ENCODE measurements around the gene OPRL1.

The OPRL1 gene

GRCh38 chr20:64042054-64042781 lies 37.7 kb upstream of the OPRL1 start:
- DNase-seq (ENCODE audit: low spot score): no peak

- no peak for DNase-seq (ENCODE audit: low spot score)
Measured at GRCh38 chr20:64043768-64044167, 36.1 kb upstream of the OPRL1 start.

GRCh38 chr20:64044484-64045247 lies 35.2 kb upstream of the OPRL1 start:
- DNase-seq (ENCODE audit: low spot score): no peak

- no peak for DNase-seq (ENCODE audit: low spot score)
Measured at GRCh38 chr20:64045346-64046011, 34.4 kb upstream of the OPRL1 start.

- no peak for DNase-seq (ENCODE audit: low spot score)
Measured at GRCh38 chr20:64047046-64047389, 32.9 kb upstream of the OPRL1 start.

- no peak for DNase-seq (ENCODE audit: low spot score)
Measured at GRCh38 chr20:64047968-64048401, 31.9 kb upstream of the OPRL1 start.

- DNase-seq (ENCODE audit: low spot score): no peak
Measured at GRCh38 chr20:64048402-64049044, 31.4 kb upstream of the OPRL1 start.

GRCh38 chr20:64049060-64049877 lies 30.6 kb upstream of the OPRL1 start, which contains the start of gene SOX18:
Gene SOX18 (minus strand): TSS chr20:64049639. CDS start chr20:64049516, 123 bp downstream.
- no peak for DNase-seq (ENCODE audit: low spot score)

- no peak for DNase-seq (ENCODE audit: low spot score)
Measured at GRCh38 chr20:64049878-64050260, 30.0 kb upstream of the OPRL1 start.

- DNase-seq (ENCODE audit: low spot score): no peak
Measured at GRCh38 chr20:64050261-64051032, 29.4 kb upstream of the OPRL1 start.

- no peak for DNase-seq (ENCODE audit: low spot score)
Measured at GRCh38 chr20:64051033-64051452, 28.8 kb upstream of the OPRL1 start.

GRCh38 chr20:64051561-64052325 lies 28.1 kb upstream of the OPRL1 start:
- DNase-seq (ENCODE audit: low spot score): no peak

GRCh38 chr20:64052326-64052722 lies 27.6 kb upstream of the OPRL1 start:
- DNase-seq (ENCODE audit: low spot score): no peak

GRCh38 chr20:64052987-64053840 lies 26.7 kb upstream of the OPRL1 start:
- DNase-seq (ENCODE audit: low spot score): no peak

GRCh38 chr20:64053841-64054661 lies 25.8 kb upstream of the OPRL1 start:
- no peak for DNase-seq (ENCODE audit: low spot score)

GRCh38 chr20:64055396-64055892 lies 24.4 kb upstream of the OPRL1 start:
- DNase-seq (ENCODE audit: low spot score): no peak

- no peak for DNase-seq (ENCODE audit: low spot score)
Measured at GRCh38 chr20:64055893-64056638, 23.8 kb upstream of the OPRL1 start.

GRCh38 chr20:64056639-64056888 lies 23.3 kb upstream of the OPRL1 start:
- no peak for DNase-seq (ENCODE audit: low spot score)
